NCI-H345 treated with DMSO at 0.1 percent for 48 hours (cell line): ENCODE results near the gene MCHR1.
"Not testable (repeated sequence)": the region's sequence is repeated elsewhere in the genome, so short reads cannot be mapped to it uniquely, and the experiment has no call there.

Experiments
- DNase-seq: peaks from one replicate; lab custom pipeline; 2025; ENCODE audit not compliant: unreplicated experiment; lab: John Stamatoyannopoulos, UW

MCHR1 gene

GRCh38 chr22:40687706-40688105, 8.4 kb downstream of the MCHR1 start:
- no peak for DNase-seq

GRCh38 chr22:40690370-40690769, 11.1 kb downstream of the MCHR1 start:
- DNase-seq: no peak

- no peak for DNase-seq
Observed at GRCh38 chr22:40691532-40691931, 12.2 kb downstream of the MCHR1 start.

- no peak for DNase-seq
Observed at GRCh38 chr22:40694411-40694810, 15.1 kb downstream of the MCHR1 start.

- DNase-seq: no peak
Observed at GRCh38 chr22:40701274-40701673, 22.0 kb downstream of the MCHR1 start.

DNA sequence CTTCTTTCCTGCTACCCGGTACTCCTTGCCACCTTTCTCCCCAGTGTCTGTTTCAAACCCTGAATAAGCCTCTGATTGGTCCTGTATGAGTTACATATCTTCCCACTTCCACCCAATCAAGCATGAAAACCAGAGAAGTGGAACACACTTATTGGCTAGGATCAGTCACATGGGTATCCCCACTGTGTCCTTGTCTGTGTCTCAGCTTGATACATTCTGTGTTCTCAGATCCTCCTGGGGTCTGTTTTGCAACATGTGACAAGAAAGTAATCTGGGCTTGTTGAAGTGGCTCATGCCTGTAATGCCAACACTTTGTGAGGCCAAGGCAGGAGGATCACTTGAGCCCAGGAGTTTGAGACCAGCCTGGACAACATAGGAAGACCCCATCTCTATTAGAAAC, 23.9 kb downstream of the MCHR1 start:
- no peak for DNase-seq

DNA sequence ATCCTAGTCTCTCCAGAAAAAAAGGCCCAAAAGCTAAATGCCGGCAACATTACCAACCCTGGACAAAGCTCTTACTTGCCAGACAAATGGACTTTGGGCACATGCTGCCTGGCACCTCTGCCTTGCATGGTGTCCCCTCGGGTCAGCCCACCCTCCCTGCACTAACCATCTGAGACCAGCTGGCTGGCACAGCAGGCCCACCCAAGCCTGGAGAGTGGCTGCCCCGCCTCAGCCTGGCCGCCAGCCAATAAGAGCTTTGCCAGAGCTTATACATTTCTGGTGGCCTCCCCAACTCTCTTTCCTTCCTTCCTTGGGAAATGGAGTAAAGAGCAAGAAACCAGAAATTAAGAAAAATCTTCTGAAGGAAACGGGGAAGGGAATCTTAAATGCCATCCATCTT, 24.5 kb downstream of the MCHR1 start:
- no peak for DNase-seq

- DNase-seq: no peak
Observed at GRCh38 chr22:40705918-40706682, 26.8 kb downstream of the MCHR1 start.

DNA sequence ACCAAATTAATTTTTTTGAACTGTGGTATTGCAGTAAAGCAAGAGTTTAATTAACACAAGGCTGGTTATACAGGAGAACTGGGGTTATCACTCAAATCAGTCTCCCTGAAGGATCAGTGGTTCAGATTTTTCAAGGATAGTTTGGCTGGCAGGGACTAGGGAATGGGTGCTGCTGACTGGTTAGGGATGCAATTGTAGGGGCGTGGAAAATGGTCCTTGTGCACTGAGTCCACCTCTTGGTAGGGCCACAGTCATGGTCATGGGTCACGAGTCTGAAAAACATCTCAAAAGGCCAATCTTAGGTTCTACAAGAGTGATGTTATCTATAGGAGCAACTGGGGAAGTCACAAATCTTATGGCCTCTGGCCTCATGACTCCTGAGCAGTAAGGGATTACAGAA, 27.9 kb downstream of the MCHR1 start:
- no peak for DNase-seq

DNA sequence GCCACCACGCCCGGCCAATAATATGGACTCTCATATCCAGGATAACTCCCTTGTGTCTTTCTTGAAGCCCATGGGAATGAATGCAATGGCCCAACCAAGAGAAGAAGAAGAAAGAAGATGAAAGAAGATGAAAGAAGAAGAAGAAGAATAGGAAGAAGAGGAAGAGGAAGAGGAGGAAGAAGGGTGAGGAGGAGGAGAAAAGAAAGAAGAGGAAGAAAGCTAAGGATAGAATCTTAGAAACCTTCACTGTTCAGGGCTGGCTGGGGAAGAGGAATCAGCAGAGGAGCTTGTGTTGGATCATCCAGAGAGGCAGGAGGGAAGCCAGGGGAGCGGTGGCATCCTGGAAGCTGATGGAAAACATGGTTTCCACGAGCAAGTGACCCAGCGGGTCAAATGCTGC, 28.9 kb downstream of the MCHR1 start:
- DNase-seq: no peak

GRCh38 chr22:40709752-40710413, 30.6 kb downstream of the MCHR1 start:
- no peak for DNase-seq

GRCh38 chr22:40712311-40712710, 33.0 kb downstream of the MCHR1 start:
- no peak for DNase-seq

DNA sequence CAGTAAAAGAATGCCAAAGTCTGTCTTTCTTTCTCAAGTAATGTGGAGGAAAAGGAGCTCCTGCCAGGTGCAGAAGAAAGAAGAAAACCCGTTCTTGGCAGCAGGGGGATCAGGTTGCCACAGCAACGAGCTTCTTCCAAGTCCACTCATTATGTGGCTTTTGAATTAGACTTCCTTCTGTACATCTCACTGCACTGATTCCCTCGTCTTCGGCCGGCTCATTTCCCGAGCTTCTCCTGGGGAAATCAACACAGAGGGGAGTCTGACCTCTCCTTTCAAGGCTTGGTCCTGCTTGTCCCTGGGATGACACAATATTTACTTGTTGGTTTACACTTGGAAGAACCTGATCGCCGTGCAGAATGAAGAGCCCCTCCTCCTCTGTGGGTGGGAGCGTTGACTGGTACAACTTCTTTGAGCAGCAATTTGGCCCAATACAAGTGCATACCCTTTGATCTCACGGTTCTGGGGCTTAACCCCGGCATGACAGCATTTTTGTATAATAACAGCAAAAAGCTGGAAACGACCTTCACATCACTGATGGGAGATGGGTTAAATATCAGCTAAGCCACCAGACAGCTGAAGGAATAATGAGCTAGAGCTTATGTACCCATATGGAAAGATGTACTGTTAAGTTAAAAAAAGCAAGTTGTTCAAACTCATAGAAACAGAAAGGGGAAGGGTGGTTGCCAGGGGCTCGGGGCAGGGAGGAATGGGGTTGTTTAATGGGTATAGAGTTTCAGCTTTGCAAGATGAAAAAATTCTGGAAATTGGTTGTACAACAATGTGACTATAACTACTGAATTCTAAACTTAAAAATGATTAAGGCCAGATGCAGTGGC, 35.4 kb downstream of the MCHR1 start:
- DNase-seq: no peak

GRCh38 chr22:40716116-40716515, 36.8 kb downstream of the MCHR1 start:
- DNase-seq: no peak

- not testable (repeated sequence) for DNase-seq
Observed at GRCh38 chr22:40717657-40718056, 38.4 kb downstream of the MCHR1 start.

GRCh38 chr22:40718250-40719204, 39.2 kb downstream of the MCHR1 start:
- DNase-seq: no peak

DNA sequence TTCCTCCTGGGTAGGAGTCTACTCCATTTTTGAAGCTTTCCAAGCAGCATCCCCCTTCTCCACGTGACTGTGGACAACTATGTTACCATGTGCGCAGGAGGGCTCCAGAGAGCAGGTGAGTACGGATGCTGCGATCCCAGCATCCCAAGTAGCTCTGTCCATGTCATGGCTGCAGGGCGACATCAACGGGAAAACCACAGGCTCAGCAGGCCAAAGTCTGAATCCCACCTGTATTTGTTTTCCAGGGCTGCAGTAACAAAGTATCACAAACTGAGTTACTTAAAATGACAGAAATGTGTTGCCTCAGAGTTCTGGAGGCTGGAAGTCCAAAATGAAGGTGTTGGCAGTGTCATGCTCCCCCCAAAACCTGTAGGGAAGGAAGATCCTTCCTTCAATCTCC, 40.3 kb downstream of the MCHR1 start:
- no peak for DNase-seq

GRCh38 chr22:40720156-40720537, 40.9 kb downstream of the MCHR1 start:
- DNase-seq: not testable (repeated sequence)

DNA sequence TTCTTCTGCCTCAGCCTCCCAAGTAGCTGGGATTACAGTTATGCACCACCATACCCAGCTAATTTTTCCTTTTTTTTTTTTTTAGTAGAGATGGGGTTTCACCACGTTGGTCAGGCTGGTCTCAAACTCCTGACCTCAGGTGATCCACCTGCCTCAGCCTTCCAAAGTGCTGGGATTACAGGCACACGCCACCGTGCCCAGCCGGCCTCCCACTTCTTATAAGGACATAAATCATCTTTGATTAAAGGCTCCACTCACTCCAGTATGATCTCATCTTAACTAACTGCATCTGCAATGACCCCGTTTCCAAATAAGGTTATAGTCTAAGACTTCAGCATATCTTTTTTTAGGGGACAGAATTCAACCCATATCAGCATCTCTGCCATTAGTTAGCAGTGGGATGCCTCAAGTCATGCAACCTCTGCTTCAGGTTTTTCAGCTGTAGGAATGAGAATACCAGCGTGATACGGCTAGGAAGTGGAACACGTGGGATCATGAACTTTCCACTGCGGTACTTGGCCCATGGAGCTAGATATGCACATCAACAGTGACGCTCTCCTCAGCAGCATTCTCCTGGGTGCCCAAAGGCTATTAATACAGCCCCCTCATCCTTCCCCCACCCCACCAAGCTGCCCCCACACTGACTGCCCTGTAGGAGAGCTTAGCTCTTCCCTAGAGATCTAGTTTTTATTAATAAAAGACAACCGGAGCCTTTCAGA, 41.4 kb downstream of the MCHR1 start:
- DNase-seq: no peak

GRCh38 chr22:40721266-40721665, 42.0 kb downstream of the MCHR1 start:
- DNase-seq: peak; percentile 76
